Activated CD4-positive, alpha-beta memory T cell treated with anti-CD3 and anti-CD28 coated beads, Interleukin-2, amount 10 ng/mL, durations not matched to agents 7 days and 5 days (primary cell): ENCODE measurements around the gene ZER1. TPM values are rescaled to one million over a fixed set of nuclear protein-coding genes. Genes with fewer than 3 reads are reported as not detected.
"Not testable (repeated sequence)": the region's sequence is repeated elsewhere in the genome, so short reads cannot be mapped to it uniquely, and the experiment has no call there.

Source experiments
- CTCF ChIA-PET: fragments of 350-600 bp; sonication (Branson Sonifier 250); formaldehyde crosslinking; loops from one replicate; lab custom pipeline; 2021; ENCODE audit warnings: antibody characterized with exemption, inconsistent platforms; lab: Charles Lee
- POLR2A ChIA-PET: fragments of 350-600 bp; sonication (Branson Sonifier 250); formaldehyde crosslinking; loops from one replicate; lab custom pipeline; 2021; ENCODE audit warnings: antibody characterized with exemption; lab: Charles Lee
- DNase-seq: peaks from one replicate; pipeline ENCODE4 v3.0.0-alpha.2; 2020
- H3K27ac Mint-ChIP-seq: one replicate; pipeline ENCODE4 v1.8.0; 2021; ENCODE audit warnings: mild to moderate bottlenecking, mixed read lengths
- H3K27me3 Mint-ChIP-seq: one replicate; pipeline ENCODE4 v1.8.0; 2021; ENCODE audit warnings: mixed read lengths
- H3K36me3 Mint-ChIP-seq: one replicate; pipeline ENCODE4 v1.8.0; 2021; ENCODE audit warnings: low read depth, mixed read lengths
- H3K4me1 Mint-ChIP-seq: one replicate; pipeline ENCODE4 v1.8.0; 2021; ENCODE audit warnings: mixed read lengths
- H3K4me3 Mint-ChIP-seq: one replicate; pipeline ENCODE4 v1.8.0; 2021; ENCODE audit warnings: mild to moderate bottlenecking, mixed read lengths
- H3K9me3 Mint-ChIP-seq: one replicate; pipeline ENCODE4 v1.8.0; 2021; ENCODE audit warnings: mixed read lengths
- total RNA-seq, 2 experiments: library from RNA; stranded (reverse); gene quantifications; one replicate each; pipeline ENCODE4 v1.2.3, GENCODE V29; 2021

ZER1 gene
- total RNA-seq, 2 experiments from 2014 or later: 24.1 to 24.4 TPM

GRCh38 chr9:128693738-128694137 is 78.0 kb downstream of the ZER1 start:
- not testable (repeated sequence) for DNase-seq, H3K4me3 Mint-ChIP-seq, H3K9me3 Mint-ChIP-seq, H3K27ac Mint-ChIP-seq, H3K27me3 Mint-ChIP-seq
- CTCF ChIA-PET: interaction anchor here (0.6 to 3.2 kb wide), 3 partner anchors 8 to 36 kb away, joined by 3 to 17 read pairs (median 4); partner anchors contain the start of gene PKN3
- peaks cover 64% of the 10 kb centered on the region for H3K36me3 Mint-ChIP-seq
- peaks cover 23% of the 10 kb centered on the region for H3K4me1 Mint-ChIP-seq
- POLR2A ChIA-PET: interaction anchor here (1.4 to 2.0 kb wide), 2 partner anchors 9 to 12 kb away, joined by 3 to 5 read pairs; no protein-coding TSS in a partner anchor

GRCh38 chr9:128690684-128691034 is 81.1 kb downstream of the ZER1 start:
- H3K36me3 Mint-ChIP-seq: peaks cover 48% of the 10 kb centered on the region
- H3K4me3 Mint-ChIP-seq: peak overlapping the region; percentile 98
- ChIA-PET CTCF (interaction anchor here (2.2 kb wide), 1 partner anchor 12 kb away, joined by 6 read pairs; the partner anchor contains the start of gene PKN3), POLR2A (interaction anchor here (0.6 to 4.6 kb wide), 16 partner anchors 9 to 257 kb away, joined by 3 to 24 read pairs (median 4); partner anchors contain the start of genes DOLK, DYNC2I2, NUP188 and ODF2)
- DNase-seq: no peak
- H3K4me1 Mint-ChIP-seq: peaks cover 51% of the 10 kb centered on the region
- H3K27ac Mint-ChIP-seq: peak overlapping the region; percentile 92
- H3K9me3 Mint-ChIP-seq: no peaks in the 10 kb centered on the region
- H3K27me3 Mint-ChIP-seq: no peaks in the 10 kb centered on the region

DNA sequence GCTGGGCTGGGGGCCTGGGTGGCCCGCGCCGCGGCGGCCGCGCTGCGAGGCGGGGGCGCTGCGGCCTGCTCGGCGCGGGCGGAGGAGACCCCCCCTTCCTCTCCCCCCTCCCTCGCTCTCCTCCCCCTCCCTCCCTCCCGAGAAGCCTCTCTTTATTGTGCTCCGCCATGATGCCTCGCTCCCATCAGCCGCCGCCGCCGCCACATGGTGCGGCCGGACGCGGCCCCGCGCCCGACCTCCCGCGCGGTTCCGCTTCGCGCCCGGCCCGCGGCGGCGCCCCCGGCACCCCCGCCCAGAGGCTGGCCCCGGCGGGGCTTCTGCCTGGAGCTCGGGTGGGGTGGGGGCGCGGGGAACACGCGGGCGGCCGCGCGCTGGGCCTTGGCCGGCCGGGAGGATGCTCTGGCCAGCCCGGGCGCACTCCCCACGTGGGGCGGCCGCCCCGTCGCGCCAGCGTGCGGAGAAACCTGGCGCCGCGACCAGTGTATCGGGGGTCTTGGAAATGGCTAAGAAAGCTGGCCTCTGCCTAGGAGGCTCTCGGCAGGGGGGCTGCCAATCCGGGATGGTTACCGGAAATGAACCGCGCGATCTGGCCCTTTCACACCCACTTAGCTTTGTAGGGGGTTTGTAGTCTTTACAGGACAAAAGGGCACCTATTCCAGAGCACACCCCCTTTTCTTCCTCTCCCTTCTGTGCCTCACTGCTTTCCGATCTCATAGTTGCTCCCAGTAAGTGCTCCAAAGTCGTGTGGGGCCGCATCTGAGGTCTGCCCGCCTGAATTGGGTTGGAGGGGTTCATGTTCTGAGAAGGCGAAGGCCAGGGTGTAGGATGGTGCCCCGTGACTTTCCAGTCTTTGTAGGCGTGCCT is 81.7 kb downstream of the ZER1 start:
- ChIA-PET CTCF (interaction anchor here (2.2 kb wide), 1 partner anchor 12 kb away, joined by 6 read pairs; the partner anchor contains the start of gene PKN3), POLR2A (interaction anchor here (0.6 to 4.6 kb wide), 22 partner anchors 7 to 309 kb away, joined by 3 to 24 read pairs (median 4); partner anchors contain the start of genes DOLK, DYNC2I2, ENDOG and NUP188)
- no peaks in the 10 kb centered on the region for H3K27me3 Mint-ChIP-seq
- DNase-seq: peak; percentile 58
- H3K4me1 Mint-ChIP-seq: peaks cover 57% of the 10 kb centered on the region
- H3K4me3 Mint-ChIP-seq: peak overlapping the region; percentile 98
- no peaks in the 10 kb centered on the region for H3K9me3 Mint-ChIP-seq
- peak overlapping the region; percentile 92 for H3K27ac Mint-ChIP-seq
- H3K36me3 Mint-ChIP-seq: peaks cover 43% of the 10 kb centered on the region

- Mint-ChIP-seq H3K36me3 (peaks cover 36% of the 10 kb centered on the region), H3K27ac (peak overlapping the region; percentile 57), H3K27me3 (no peaks in the 10 kb centered on the region), H3K4me3 (peak overlapping the region; percentile 55), H3K4me1 (peaks cover 64% of the 10 kb centered on the region), H3K9me3 (no peaks in the 10 kb centered on the region)
- no peak for DNase-seq
- CTCF ChIA-PET: interaction anchor here (2.2 kb wide), 1 partner anchor 13 kb away, joined by 6 read pairs; the partner anchor contains the start of gene PKN3
- POLR2A ChIA-PET: interaction anchor here (0.7 to 4.6 kb wide), 15 partner anchors 8 to 310 kb away, joined by 3 to 24 read pairs (median 5); partner anchors contain the start of genes ENDOG, ODF2, PKN3 and SPTAN1
These were observed 82.4 kb downstream of the ZER1 start for GRCh38 chr9:128689293-128689774.

GRCh38 chr9:128688501-128689292 is 83.0 kb downstream of the ZER1 start, which contains the start of gene SET:
TSS of gene SET (plus strand) at chr9:128689222. CDS start at chr9:128689583, 361 bp downstream.
- POLR2A ChIA-PET: interaction anchor here (0.7 to 4.6 kb wide), 14 partner anchors 8 to 310 kb away, joined by 3 to 24 read pairs (median 5); partner anchors contain the start of genes ENDOG, PKN3, SPTAN1 and ZDHHC12
- CTCF ChIA-PET: interaction anchor here (2.2 kb wide), 1 partner anchor 14 kb away, joined by 6 read pairs; the partner anchor contains the start of gene PKN3
- H3K4me1 Mint-ChIP-seq: peaks cover 64% of the 10 kb centered on the region
- peaks cover 33% of the 10 kb centered on the region for H3K36me3 Mint-ChIP-seq
- H3K27me3 Mint-ChIP-seq: no peaks in the 10 kb centered on the region
- peak within 1 kb of the TSS; percentile 98 for H3K4me3 Mint-ChIP-seq
- DNase-seq: peak; percentile 95
- no peaks in the 10 kb centered on the region for H3K9me3 Mint-ChIP-seq
- H3K27ac Mint-ChIP-seq: peak within 1 kb of the TSS; percentile 92

- no peak for DNase-seq
- CTCF ChIA-PET: interaction anchor here (1.5 kb wide), 1 partner anchor 13 kb away, joined by 3 read pairs; no protein-coding TSS in a partner anchor
- H3K27ac Mint-ChIP-seq: peak overlapping the region; percentile 97
- H3K4me3 Mint-ChIP-seq: no peak overlapping the region
- H3K9me3 Mint-ChIP-seq: no peaks in the 10 kb centered on the region
- POLR2A ChIA-PET: interaction anchor here (1.1 kb wide), 1 partner anchor 36 kb away, joined by 8 read pairs; the partner anchor contains the start of gene ZDHHC12
- peaks cover 64% of the 10 kb centered on the region for H3K4me1 Mint-ChIP-seq
- H3K27me3 Mint-ChIP-seq: no peaks in the 10 kb centered on the region
- peaks cover 20% of the 10 kb centered on the region for H3K36me3 Mint-ChIP-seq
These were observed 84.3 kb downstream of the ZER1 start for GRCh38 chr9:128687453-128687852.

DNA sequence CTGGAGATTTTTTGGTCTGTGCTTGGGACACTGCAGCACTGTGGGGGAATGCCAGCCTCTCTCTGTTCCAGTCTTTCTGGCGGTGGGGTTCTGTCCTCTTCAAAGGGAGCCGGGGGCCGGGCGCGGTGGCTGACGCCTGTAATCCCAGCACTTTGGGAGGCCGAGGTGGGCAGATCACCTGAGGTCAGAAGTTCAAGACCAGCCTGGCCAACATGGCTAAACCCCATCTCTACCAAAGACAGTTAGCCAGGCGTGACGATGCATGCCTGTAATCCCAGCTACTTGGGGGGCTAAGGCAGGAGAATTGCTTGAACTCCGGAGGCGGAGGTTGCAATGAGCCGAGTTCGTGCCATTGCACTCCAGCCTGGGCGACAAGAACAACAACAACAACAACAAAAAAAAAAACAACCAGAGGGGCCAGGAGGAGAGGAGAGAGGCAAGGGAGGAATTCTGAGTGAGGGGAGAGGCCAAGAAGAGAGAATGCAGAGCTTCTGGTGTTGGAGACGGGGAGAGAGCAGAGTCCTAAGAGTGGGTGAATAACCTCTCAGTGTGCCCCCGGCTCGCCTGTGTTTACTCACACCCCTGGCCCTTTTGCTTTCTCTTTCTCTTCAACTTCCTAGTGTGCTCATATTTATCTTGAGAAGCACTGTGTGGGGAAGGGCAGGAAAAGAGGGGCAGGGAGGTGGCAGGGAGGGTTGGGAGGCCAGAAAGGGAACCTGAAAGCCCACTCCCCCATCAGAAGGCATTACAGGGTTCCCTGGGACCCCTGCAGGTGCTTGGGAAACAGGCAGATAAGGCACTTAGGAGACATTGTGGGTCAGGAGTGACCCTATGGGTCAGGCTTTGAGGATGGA is 85.9 kb downstream of the ZER1 start:
- no peaks in the 10 kb centered on the region for H3K27me3 Mint-ChIP-seq
- H3K4me3 Mint-ChIP-seq: peak overlapping the region; percentile 95
- no peaks in the 10 kb centered on the region for H3K9me3 Mint-ChIP-seq
- H3K27ac Mint-ChIP-seq: peak overlapping the region; percentile 97
- H3K4me1 Mint-ChIP-seq: peaks cover 56% of the 10 kb centered on the region
- H3K36me3 Mint-ChIP-seq: peaks cover 11% of the 10 kb centered on the region
- peak; percentile 61 for DNase-seq
- ChIA-PET POLR2A (interaction anchor here (0.7 to 4.0 kb wide), 10 partner anchors 8 to 395 kb away, joined by 3 to 27 read pairs (median 4); partner anchors contain the start of genes DOLPP1, SPTAN1, ZDHHC12 and ZER1), CTCF (interaction anchor here (0.6 to 2.7 kb wide), 6 partner anchors 12 to 1054 kb away, joined by 3 to 13 read pairs (median 3); partner anchors contain the start of genes ENDOG, PKN3 and TOR2A)

GRCh38 chr9:128684325-128685199 is 87.2 kb downstream of the ZER1 start:
- POLR2A ChIA-PET: interaction anchor here (0.8 to 4.0 kb wide), 24 partner anchors 8 to 396 kb away, joined by 3 to 27 read pairs (median 4); partner anchors contain the start of genes DOLPP1, DYNC2I2, ENDOG and KYAT1
- no peaks in the 10 kb centered on the region for H3K9me3 Mint-ChIP-seq

GRCh38 chr9:128684065-128684324 is 87.7 kb downstream of the ZER1 start:
- ChIA-PET POLR2A (interaction anchor here (0.8 to 4.0 kb wide), 20 partner anchors 8 to 314 kb away, joined by 3 to 27 read pairs (median 4); partner anchors contain the start of genes DYNC2I2, ENDOG, PKN3 and SPTAN1), CTCF (interaction anchor here (0.9 to 2.7 kb wide), 3 partner anchors 18 to 134 kb away, joined by 3 to 13 read pairs (median 3); partner anchors contain the start of genes ENDOG and PKN3)
- Mint-ChIP-seq H3K27me3 (no peaks in the 10 kb centered on the region), H3K4me3 (peak overlapping the region; percentile 95), H3K27ac (peak overlapping the region; percentile 97), H3K36me3 (peaks cover 6% of the 10 kb centered on the region), H3K9me3 (no peaks in the 10 kb centered on the region), H3K4me1 (peaks cover 54% of the 10 kb centered on the region)
- DNase-seq: no peak

More at GRCh38 chr9:128684325-128685199, 87.2 kb downstream of the ZER1 start:
- Mint-ChIP-seq H3K27me3 (no peaks in the 10 kb centered on the region), H3K27ac (peak overlapping the region; percentile 97), H3K4me3 (peak overlapping the region; percentile 95), H3K36me3 (peaks cover 6% of the 10 kb centered on the region), H3K4me1 (peaks cover 54% of the 10 kb centered on the region)
- peak; percentile 84 for DNase-seq
- CTCF ChIA-PET: interaction anchor here (0.9 to 2.7 kb wide), 3 partner anchors 17 to 134 kb away, joined by 3 to 13 read pairs (median 3); partner anchors contain the start of genes ENDOG and PKN3
